Stomach (tissue), 9 donors: Measurements from ENCODE around the gene BEST2. TPM values are rescaled to one million over a fixed set of nuclear protein-coding genes. Genes with fewer than 3 reads are reported as not detected.

Experiments used
- DNase-seq, 2 donors: peaks; one replicate each; pipeline versions ENCODE4 v3.0.0 to v3.0.0-alpha.2; 2013 to 2019
- H3K27ac ChIP-seq, 5 donors: fragments of 200-600 bp in 4 of 5; sonication (generic) in 4 of 5; one replicate each; pipeline ENCODE4 v1.5.1; 2013 to 2019; ENCODE audit warnings: mild to moderate bottlenecking in 1 of 5, moderate library complexity in 1 of 5
- H3K27me3 ChIP-seq, 3 donors: fragments of 200-600 bp; sonication (generic); one replicate each; pipeline ENCODE4 v1.5.1; 2017 to 2019; ENCODE audit warnings: mixed run types in 1 of 3
- H3K36me3 ChIP-seq, 4 donors: fragments of 200-600 bp; sonication (generic); 1 replicate in 3 of 4; 2 replicates in 1 of 4; pipeline ENCODE4 v1.5.1; 2016 to 2019
- H3K4me1 ChIP-seq, 4 donors: fragments of 200-600 bp; sonication (generic); one replicate each; pipeline ENCODE4 v1.5.1; 2016 to 2019
- H3K4me3 ChIP-seq, 4 donors: fragments of 200-600 bp; sonication (generic) in 3 of 4; one replicate each; pipeline ENCODE4 v1.5.1; 2016 to 2019; ENCODE audit warnings: mild to moderate bottlenecking in 1 of 4
- H3K9me3 ChIP-seq, 4 donors: fragments of 200-600 bp; sonication (generic); one replicate each; pipeline ENCODE4 v1.5.1; 2016 to 2019
- CTCF ChIP-seq, 7 experiments: fragments of 450-650 bp in 4 of 7; fragments of 200-600 bp in 3 of 7; sonication (generic) in 3 of 7; IDR thresholded peaks; one replicate each; pipeline ENCODE4 v1.5.1; 2016 to 2019; ENCODE audit warnings: antibody characterized with exemption in 7 of 7, control low read depth in 2 of 7, mild to moderate bottlenecking in 1 of 7
- EP300 ChIP-seq: sonication (generic); formaldehyde crosslinking; IDR thresholded peaks from one replicate; pipeline ENCODE4 v1.6.1; 2017; ENCODE audit warnings: antibody characterized with exemption
- POLR2A ChIP-seq, 4 donors: fragments of 450-650 bp; IDR thresholded peaks; one replicate each; pipeline ENCODE4 v1.6.1; 2016; ENCODE audit warnings: antibody characterized with exemption in 4 of 4, control low read depth in 2 of 4, mild to moderate bottlenecking in 1 of 4, moderate library complexity in 1 of 4
- POLR2AphosphoS5 ChIP-seq, 3 donors: sonication (generic); formaldehyde crosslinking; IDR thresholded peaks; one replicate each; pipeline ENCODE4 v1.6.1; 2016; ENCODE audit warnings: antibody characterized with exemption in 3 of 3
- WGBS, 5 donors: extraction: QIAGEN DNeasy Blood & Tissue Kit in 3 of 5; methylation state at CpG; one replicate each; pipeline versions ENCODE4 v1.1.5 to v1.1.7; 2013 to 2018; 5-methylcytosine and 5-hydroxymethylcytosine counted together
- intact Hi-C: fragments of 100-400 bp; cut with DNase I; formaldehyde crosslinking; loops from one replicate; pipeline ENCODE4 v1.15.1; 2023; ENCODE audit warnings: low total_unique reads
- polyA plus RNA-seq, 3 donors: library from polyadenylated mRNA; stranded (reverse); fragments of 200-250 nt; gene quantifications; one replicate each; pipeline ENCODE4 v1.2.3, GENCODE V29; 2013
- total RNA-seq, 5 donors: library from RNA; depleted of rRNA; stranded (reverse); fragments of >200 nt; gene quantifications; one replicate each; pipeline versions ENCODE4 v1.1.0 to v1.2.3, GENCODE V29; 2014 to 2016
- donor health status: healthy with polysubstance abuse.
- donor health status: Bipolar disorder and iron deficiency.
- donor health status: healthy.

Gene BEST2
- total and polyA plus RNA-seq, 8 donors: 0.08 to 165 TPM; not detected in 6

GRCh38 chr19:12792853-12793289 is 41.3 kb downstream of the BEST2 start:
- no peak for DNase-seq
- peak overlapping the region; percentile 92 to 100 (median 99) for H3K27ac ChIP-seq
- peak overlapping the region; percentile 79 to 93 (median 86) for H3K4me3 ChIP-seq
- peaks cover 0 to 11% (median 8%) of the 10 kb centered on the region in 4 donors for H3K36me3 ChIP-seq
- H3K27me3 ChIP-seq: no peaks in the 10 kb centered on the region
- TF ChIP-seq POLR2A (IDR thresholded peaks at IDR 0.05) (peak in 1 of 4 donors; percentile 7), CTCF (IDR thresholded peaks at IDR 0.05) (no peak), POLR2AphosphoS5 (IDR thresholded peaks at IDR 0.05) (peak in 1 of 3 donors; percentile 74)
- H3K9me3 ChIP-seq: no peaks in the 10 kb centered on the region
- H3K4me1 ChIP-seq: peaks cover 44 to 55% (median 52%) of the 10 kb centered on the region in 4 donors
- WGBS, 5 donors: 0 to 1% (median 0%) methylated on average over 22 of the region's 22 CpGs
- intact Hi-C loops: no loop called here

- Histone ChIP-seq H3K27ac (peak overlapping the region; percentile 92 to 100 (median 99)), H3K27me3 (no peaks in the 10 kb centered on the region), H3K4me1 (peaks cover 38 to 48% (median 45%) of the 10 kb centered on the region in 4 donors), H3K4me3 (peak overlapping the region; percentile 79 to 93 (median 86)), H3K36me3 (peaks cover 0 to 17% (median 15%) of the 10 kb centered on the region in 4 donors), H3K9me3 (no peaks in the 10 kb centered on the region)
- intact Hi-C loops: no loop called here
- TF ChIP-seq POLR2AphosphoS5 (IDR thresholded peaks at IDR 0.05): peak; percentile 86 to 99 (median 97)
- peak; percentile 95 for TF ChIP-seq EP300
- peak in 1 of 7 experiments; percentile 12 for TF ChIP-seq CTCF (IDR thresholded peaks at IDR 0.05)
- TF ChIP-seq POLR2A (IDR thresholded peaks at IDR 0.05): peak in 2 of 4 donors; percentile 56 to 80
- DNase-seq: peak; percentile 95 to 99
- 0 to 1% (median 0%) methylated on average over 26 to 81 of the region's 81 CpGs for WGBS, 5 donors
These were observed 42.0 kb downstream of the BEST2 start for GRCh38 chr19:12793290-12794195.

- TF ChIP-seq POLR2AphosphoS5 (IDR thresholded peaks at IDR 0.05) (peak in 1 of 3 donors; percentile 29), CTCF (IDR thresholded peaks at IDR 0.05) (no peak), EP300 (no peak), POLR2A (IDR thresholded peaks at IDR 0.05) (peak in 1 of 4 donors; percentile 27)
- H3K27ac ChIP-seq: peak overlapping the region; percentile 92 to 100 (median 99)
- WGBS, 5 donors: 55 to 66% (median 60%) methylated on average over 7 of the region's 7 CpGs
- peak in 1 of 2 donors; percentile 40 for DNase-seq
- peaks cover 6 to 26% (median 23%) of the 10 kb centered on the region in 4 donors for H3K36me3 ChIP-seq
- intact Hi-C loops: no loop called here
- H3K9me3 ChIP-seq: no peaks in the 10 kb centered on the region
- no peaks in the 10 kb centered on the region for H3K27me3 ChIP-seq
- peak overlapping the region; percentile 79 to 93 (median 86) for H3K4me3 ChIP-seq
- H3K4me1 ChIP-seq: peaks cover 29 to 42% (median 37%) of the 10 kb centered on the region in 4 donors
These were observed 42.8 kb downstream of the BEST2 start for GRCh38 chr19:12794196-12794941.

- 83 to 86% (median 85%) methylated on average over 9 of the region's 9 CpGs for WGBS, 5 donors
- no peak for TF ChIP-seq EP300
- peak in 1 of 3 donors; percentile 38 for TF ChIP-seq POLR2AphosphoS5 (IDR thresholded peaks at IDR 0.05)
- no peaks in the 10 kb centered on the region for H3K9me3 ChIP-seq
- peaks cover 26 to 47% (median 39%) of the 10 kb centered on the region in 4 donors for H3K4me1 ChIP-seq
- peak overlapping the region in 1 of 4 donors; percentile 89 for H3K4me3 ChIP-seq
- H3K27me3 ChIP-seq: no peaks in the 10 kb centered on the region
- H3K36me3 ChIP-seq: peaks cover 12 to 32% (median 29%) of the 10 kb centered on the region in 4 donors
- H3K27ac ChIP-seq: peak overlapping the region; percentile 59 to 100 (median 94)
- DNase-seq: no peak
- intact Hi-C loops: no loop called here
These were observed 43.4 kb downstream of the BEST2 start for GRCh38 chr19:12794971-12795381.
